Fibroblast of mammary gland (primary cell): ENCODE results near the gene OSGIN1.

Experiments used
- DNase-seq: peaks from one replicate; pipeline ENCODE4 v3.0.0-alpha.2; 2010; ENCODE audit warnings: low read depth
- H3K4me3 ChIP-seq: 2 replicates; pipeline ENCODE4 v1.5.1; 2011; ENCODE audit warnings: low read depth, mild to moderate bottlenecking, low read length, moderate library complexity; ENCODE audit not compliant: control insufficient read depth
- CTCF ChIP-seq: conservative IDR thresholded peaks from 2 replicates; pipeline ENCODE4 v1.5.1; 2011; ENCODE audit warnings: low read depth, low read length, inconsistent platforms; ENCODE audit not compliant: control insufficient read depth, insufficient read depth

The OSGIN1 gene

DNA sequence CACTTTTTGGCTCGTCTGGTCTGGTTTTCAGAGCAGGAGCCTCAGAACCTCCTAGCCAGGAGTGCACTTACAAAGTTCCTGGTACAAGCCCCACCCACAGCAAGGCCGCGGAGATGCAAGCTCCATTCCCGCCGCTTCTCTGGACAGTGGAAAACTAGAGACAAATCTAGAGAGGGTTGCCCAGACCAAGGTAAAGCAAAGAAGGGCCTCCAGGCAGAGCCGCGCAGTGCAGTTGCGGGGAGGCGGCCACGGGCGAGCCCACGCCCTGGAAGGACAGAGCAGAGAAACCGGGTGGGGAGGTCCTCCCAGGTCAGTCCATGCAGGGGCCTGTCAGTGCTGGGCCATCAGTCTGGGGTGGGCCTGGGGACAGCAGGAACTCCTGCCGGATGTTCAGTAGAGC lies 11.0 kb upstream of the OSGIN1 start:
- DNase-seq: no peak
- no peak for TF ChIP-seq CTCF
- H3K4me3 ChIP-seq: no peak overlapping the region

DNA sequence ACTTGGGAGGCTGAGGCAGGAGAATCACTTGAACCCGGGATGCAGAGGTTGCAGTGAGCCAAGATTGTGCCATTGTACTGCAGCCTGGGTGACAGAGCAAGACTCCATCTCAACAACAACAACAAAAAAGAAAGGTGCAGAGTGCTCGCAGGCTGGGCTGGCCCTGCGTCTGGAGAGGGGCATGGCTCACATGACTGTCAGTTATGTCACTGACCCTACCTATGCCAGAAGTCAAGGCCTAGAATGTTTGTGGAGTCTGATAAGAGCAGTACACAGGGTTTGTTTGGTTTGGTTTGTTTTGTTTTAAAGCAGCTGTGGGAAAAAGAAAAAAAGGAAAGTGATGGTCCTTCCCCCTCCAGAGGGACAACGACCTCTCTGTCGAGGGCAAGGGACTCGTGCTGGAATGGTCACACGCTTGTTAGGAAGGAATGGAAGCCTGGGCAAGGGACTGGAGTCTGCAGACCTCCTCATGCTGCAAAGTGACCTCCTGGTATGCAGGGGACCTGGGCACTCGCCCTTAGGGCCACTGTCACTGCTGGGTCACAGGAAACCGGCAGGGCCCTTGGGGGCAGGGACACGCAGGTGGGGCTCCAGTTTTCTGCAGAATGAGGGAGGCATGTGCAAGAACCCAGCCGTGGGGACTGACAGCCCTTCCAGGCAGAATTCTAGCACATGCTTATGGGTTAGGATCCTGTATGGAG lies 10.1 kb upstream of the OSGIN1 start:
- DNase-seq: no peak
- TF ChIP-seq CTCF: no peak

DNA sequence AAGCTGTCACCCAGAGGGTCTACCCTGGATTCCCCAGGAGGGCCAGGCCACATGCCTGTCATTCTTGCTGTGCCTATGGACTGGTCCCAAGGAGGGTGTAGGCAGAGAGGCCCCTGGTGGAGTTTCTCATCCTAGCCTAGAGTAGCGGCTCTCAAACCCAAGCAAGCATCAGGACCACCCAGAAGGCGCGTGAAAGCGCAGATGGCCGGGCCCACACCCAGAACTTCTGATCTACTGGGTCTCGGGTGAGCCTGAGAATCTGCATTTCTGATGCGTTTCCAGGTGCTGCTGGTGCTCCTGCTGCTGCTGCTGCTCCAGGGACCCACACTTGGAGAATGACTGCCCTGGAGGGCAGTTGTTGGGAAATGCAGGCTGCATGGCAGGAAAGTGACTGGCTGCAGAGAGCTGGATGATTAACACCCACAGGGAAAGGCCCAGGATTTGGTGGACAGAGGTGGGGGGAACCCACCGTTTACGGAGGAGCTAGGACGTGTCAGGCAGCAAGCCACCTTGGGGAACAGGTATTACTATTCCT lies 9.5 kb upstream of the OSGIN1 start:
- H3K4me3 ChIP-seq: no peak overlapping the region
- DNase-seq: no peak
- TF ChIP-seq CTCF: no peak

More for the DNA sequence above, 10.1 kb upstream of the OSGIN1 start:
- H3K4me3 ChIP-seq: no peak overlapping the region

GRCh38 chr16:83945587-83945986 lies 7.5 kb upstream of the OSGIN1 start:
- TF ChIP-seq CTCF: no peak
- DNase-seq: no peak
- no peak overlapping the region for H3K4me3 ChIP-seq

DNA sequence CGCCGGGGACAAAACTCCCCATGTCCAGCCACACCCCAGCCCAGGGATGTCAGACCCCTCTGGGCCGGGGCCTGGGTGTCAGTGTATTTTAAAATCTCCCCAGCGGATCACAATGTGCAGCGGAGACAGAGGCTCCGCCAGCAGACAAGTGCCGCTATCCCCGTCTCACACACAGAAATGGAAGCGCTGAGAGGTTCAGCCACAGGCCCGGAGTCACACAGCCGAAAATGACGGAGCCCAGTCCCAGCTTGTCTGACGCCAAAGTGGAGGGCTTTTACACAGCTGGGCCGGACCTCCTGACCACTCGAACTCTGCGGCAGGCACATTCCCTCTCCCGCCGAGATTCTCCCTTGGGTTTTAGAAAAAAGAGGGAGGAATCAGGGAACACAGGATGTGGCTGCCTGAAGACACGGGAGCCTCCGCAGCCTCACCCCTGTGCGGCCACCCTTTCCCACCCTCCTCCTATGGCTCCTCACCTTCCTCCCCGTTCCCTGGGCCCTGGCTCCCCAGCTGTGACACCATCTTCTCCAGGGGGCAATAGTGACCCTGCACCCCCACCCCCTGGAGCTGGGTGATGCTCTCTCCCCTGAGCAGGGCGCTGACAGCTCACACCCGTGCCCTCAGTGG lies 6.8 kb upstream of the OSGIN1 start:
- TF ChIP-seq CTCF: no peak
- H3K4me3 ChIP-seq: no peak overlapping the region
- DNase-seq: no peak

GRCh38 chr16:83946781-83947566 lies 6.1 kb upstream of the OSGIN1 start:
- no peak for TF ChIP-seq CTCF
- DNase-seq: no peak
- no peak overlapping the region for H3K4me3 ChIP-seq
